PC-3 (cell line): ENCODE data around the gene GAS2. TPM values are rescaled to one million over a fixed set of nuclear protein-coding genes. Genes with fewer than 3 reads are reported as not detected.

Experiments
- ATAC-seq: fragments of 200-7000 bp; cut with Tn5 transposase; 2 replicates; pipeline ENCODE4 v1.9.1; 2020; ENCODE audit warnings: mild to moderate bottlenecking, moderate library complexity
- BruUV-seq: library from RNA; stranded (reverse); fragments of 400-500 nt; replicated peaks from 2 replicates; lab custom pipeline; 2021; lab: Mats Ljungman, UMichigan
- CTCF ChIA-PET: fragments of 300-600 bp; sonication (Branson Sonifier 250); formaldehyde crosslinking; loops from one replicate; lab custom pipeline; 2022; ENCODE audit warnings: antibody characterized with exemption; lab: Charles Lee
- POLR2A ChIA-PET: fragments of 300-600 bp; sonication (Branson Sonifier 250); formaldehyde crosslinking; loops from one replicate; lab custom pipeline; 2022; ENCODE audit warnings: antibody characterized with exemption; ENCODE audit not compliant: unreplicated experiment; lab: Charles Lee
- DNase-seq: peaks from one replicate; pipeline ENCODE4 v3.0.0-alpha.2; 2015
- H2AFZ ChIP-seq: fragments of 300-600 bp; sonication (generic); 2 replicates; pipeline ENCODE4 v1.6.0; 2016; ENCODE audit warnings: antibody characterized with exemption, low read length
- H3F3A ChIP-seq: fragments of 300-600 bp; sonication (generic); one replicate; pipeline ENCODE4 v1.6.0; 2017; ENCODE audit warnings: antibody characterized with exemption, low read length, control low read depth, mild to moderate bottlenecking; ENCODE audit not compliant: unreplicated experiment
- H3K27ac ChIP-seq: fragments of 300-600 bp; sonication (generic); 2 replicates; pipeline ENCODE4 v1.5.1; 2016; ENCODE audit warnings: mild to moderate bottlenecking, low read length
- H3K27me3 ChIP-seq: fragments of 300-600 bp; sonication (generic); 2 replicates; pipeline ENCODE4 v1.6.1; 2016; ENCODE audit warnings: low read length, mixed read lengths
- H3K36me3 ChIP-seq: fragments of 300-600 bp; sonication (generic); 2 replicates; pipeline ENCODE4 v1.6.1; 2016; ENCODE audit warnings: low read depth, mixed run types, low read length, mixed read lengths
- H3K4me1 ChIP-seq: fragments of 300-600 bp; sonication (generic); 2 replicates; pipeline ENCODE4 v1.5.1; 2016; ENCODE audit warnings: low read length; ENCODE audit not compliant: insufficient read depth
- H3K4me2 ChIP-seq: fragments of 300-600 bp; sonication (generic); 2 replicates; pipeline ENCODE4 v1.6.0; 2016; ENCODE audit warnings: low read length
- H3K4me3 ChIP-seq: fragments of 300-600 bp; sonication (generic); 2 replicates; pipeline ENCODE4 v1.5.1; 2016; ENCODE audit warnings: mild to moderate bottlenecking, low read length, mixed read lengths
- H3K79me2 ChIP-seq: fragments of 300-600 bp; sonication (generic); 2 replicates; pipeline ENCODE4 v1.6.1; 2017; ENCODE audit warnings: low read length, mixed read lengths
- H3K9ac ChIP-seq: fragments of 300-600 bp; sonication (generic); 2 replicates; pipeline ENCODE4 v1.6.0; 2016; ENCODE audit warnings: mild to moderate bottlenecking, low read length
- H3K9me2 ChIP-seq: fragments of 300-600 bp; sonication (generic); replicated peaks from 2 replicates; pipeline ENCODE4 v1.6.1; 2016; ENCODE audit warnings: mixed run types, low read length, mixed read lengths
- H3K9me3 ChIP-seq: fragments of 300-600 bp; sonication (generic); 2 replicates; pipeline ENCODE4 v1.6.1; 2016; ENCODE audit warnings: low read length, mixed read lengths
- H4K20me1 ChIP-seq: fragments of 300-600 bp; sonication (generic); 2 replicates; pipeline ENCODE4 v1.6.1; 2016; ENCODE audit warnings: low read length, mixed read lengths
- CTCF ChIP-seq: fragments of 300-600 bp; sonication (generic); conservative IDR thresholded peaks from 2 replicates; pipeline ENCODE4 v1.5.1; 2017; ENCODE audit warnings: antibody characterized with exemption, low read depth, mild to moderate bottlenecking, low read length
- EZH2 ChIP-seq: fragments of 300-600 bp; sonication (generic); IDR thresholded peaks from one replicate; pipeline ENCODE4 v1.6.1; 2017; ENCODE audit warnings: antibody characterized with exemption, mild to moderate bottlenecking, low read length; ENCODE audit not compliant: unreplicated experiment
- EZH2phosphoT487 ChIP-seq: fragments of 300-600 bp; sonication (generic); IDR thresholded peaks from 2 replicates; pipeline ENCODE4 v1.6.1; 2018; ENCODE audit warnings: mild to moderate bottlenecking, antibody characterized with exemption, low read length, borderline replicate concordance
- intact Hi-C: fragments of 100-400 bp; cut with micrococcal nuclease; formaldehyde crosslinking; loops from 2 replicates; pipeline ENCODE4 v1.9.0; 2023
- total RNA-seq: library from RNA; depleted of rRNA; stranded (reverse); fragments of >200 nt; gene quantifications from 2 replicates; pipeline ENCODE4 v1.2.3, GENCODE V29; 2014

The GAS2 gene
- total RNA-seq, 1 experiment from 2014 or later: not detected

GRCh38 chr11:22749536-22749935 is 83.1 kb downstream of the GAS2 start:
- intact Hi-C loops: no loop called here
- POLR2A ChIA-PET: no interaction called here
- Histone ChIP-seq H3K27me3 (peaks cover 41% of the 10 kb centered on the region), H3K4me1 (no peaks in the 10 kb centered on the region), H2AFZ (no peak overlapping the region), H3K4me3 (no peak overlapping the region), H3K9me2 (no peaks in the 10 kb centered on the region), H3K79me2 (no peaks in the 10 kb centered on the region), H3K27ac (no peak overlapping the region), H3K36me3 (no peaks in the 10 kb centered on the region), H3K9ac (no peak overlapping the region), H4K20me1 (no peaks in the 10 kb centered on the region), H3F3A (no peaks in the 10 kb centered on the region), H3K4me2 (no peak overlapping the region), H3K9me3 (no peaks in the 10 kb centered on the region)
- BruUV-seq: no TSS peak
- ATAC-seq: no peak
- no peak for TF ChIP-seq CTCF
- CTCF ChIA-PET: no interaction called here
- DNase-seq: no peak

GRCh38 chr11:22752908-22753310 is 86.5 kb downstream of the GAS2 start:
- no peak for TF ChIP-seq CTCF
- TF ChIP-seq EZH2phosphoT487: no peak
- no peak for TF ChIP-seq EZH2
- no TSS peak for BruUV-seq

GRCh38 chr11:22753416-22753815 is 87.0 kb downstream of the GAS2 start:
- ATAC-seq (no peak), DNase-seq (no peak)
- Histone ChIP-seq H3K27ac (no peak overlapping the region), H3K4me2 (no peak overlapping the region), H3K9me3 (no peaks in the 10 kb centered on the region), H3K36me3 (no peaks in the 10 kb centered on the region), H3K27me3 (peaks cover 70% of the 10 kb centered on the region), H3K9ac (no peak overlapping the region), H3K4me3 (no peak overlapping the region), H3K79me2 (no peaks in the 10 kb centered on the region), H2AFZ (no peak overlapping the region), H3K4me1 (no peaks in the 10 kb centered on the region), H3K9me2 (no peaks in the 10 kb centered on the region), H3F3A (no peaks in the 10 kb centered on the region), H4K20me1 (no peaks in the 10 kb centered on the region)
- TF ChIP-seq EZH2: no peak
- no peak for TF ChIP-seq EZH2phosphoT487
- no peak for TF ChIP-seq CTCF
- ChIA-PET POLR2A (no interaction called here), CTCF (no interaction called here)
- BruUV-seq: no TSS peak
- intact Hi-C loops: no loop called here

More at GRCh38 chr11:22752908-22753310, 86.5 kb downstream of the GAS2 start:
- no peak for ATAC-seq
- intact Hi-C loops: no loop called here
- ChIA-PET CTCF (no interaction called here), POLR2A (no interaction called here)
- H3K79me2 ChIP-seq: no peaks in the 10 kb centered on the region
- no peaks in the 10 kb centered on the region for H3F3A ChIP-seq
- no peaks in the 10 kb centered on the region for H3K4me1 ChIP-seq
- H3K9me3 ChIP-seq: no peaks in the 10 kb centered on the region
- H4K20me1 ChIP-seq: no peaks in the 10 kb centered on the region
- no peaks in the 10 kb centered on the region for H3K9me2 ChIP-seq
- H3K4me3 ChIP-seq: no peak overlapping the region
- DNase-seq: no peak
- peaks cover 70% of the 10 kb centered on the region for H3K27me3 ChIP-seq
- H3K4me2 ChIP-seq: no peak overlapping the region
- H3K27ac ChIP-seq: no peak overlapping the region
- no peak overlapping the region for H3K9ac ChIP-seq
- H2AFZ ChIP-seq: no peak overlapping the region
- H3K36me3 ChIP-seq: no peaks in the 10 kb centered on the region
